ENCODE results near the gene OLFML1. TPM values are rescaled to one million over a fixed set of nuclear protein-coding genes. Genes with fewer than 3 reads are reported as not detected.

OLFML1 gene
- total RNA-seq (ENCODE audit: unreplicated experiment) = not detected
- long read RNA-seq = 0 reads

DNA sequence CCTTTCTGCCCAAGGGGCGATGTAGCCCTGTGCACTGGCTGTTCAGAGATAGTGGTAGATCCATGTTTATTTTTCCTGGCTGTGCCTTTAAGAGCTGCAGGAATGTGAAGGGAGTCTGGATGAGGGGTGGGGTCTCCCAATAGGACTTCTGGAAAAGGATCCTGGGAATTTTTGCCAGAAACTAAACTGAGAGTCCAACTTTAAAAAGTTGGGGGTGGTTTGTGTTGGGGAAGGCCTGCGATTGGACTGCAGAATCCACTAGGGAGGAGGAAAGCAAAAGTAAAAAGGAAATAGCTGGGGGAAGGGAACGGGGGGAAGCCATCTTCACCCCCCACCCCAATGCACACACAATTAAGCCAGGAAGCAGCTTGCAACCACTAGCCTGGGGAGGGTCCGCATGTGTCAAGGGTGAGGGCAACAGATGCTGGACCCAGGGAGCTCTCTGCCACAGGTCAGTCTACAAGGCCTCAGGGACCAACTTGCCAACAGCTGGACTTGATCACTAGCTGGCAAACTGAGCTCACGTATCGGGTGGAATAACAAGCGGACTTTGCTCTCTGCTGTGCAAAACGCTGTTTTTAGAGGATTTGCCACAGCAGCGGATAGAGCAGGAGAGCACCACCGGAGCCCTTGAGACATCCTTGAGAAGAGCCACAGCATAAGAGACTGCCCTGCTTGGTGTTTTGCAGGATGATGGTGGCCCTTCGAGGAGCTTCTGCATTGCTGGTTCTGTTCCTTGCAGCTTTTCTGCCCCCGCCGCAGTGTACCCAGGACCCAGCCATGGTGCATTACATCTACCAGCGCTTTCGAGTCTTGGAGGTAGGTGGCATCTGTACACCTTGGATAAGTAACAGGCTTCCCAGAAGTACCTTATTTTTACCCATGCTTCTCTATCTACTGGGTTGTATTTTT, at the start of gene OLFML1:
TSS of gene OLFML1 (plus strand) at position 321 of the 912 bp plus-strand sequence. CDS start at position 691, 370 bp downstream.
- no peak for DNase-seq
- Mint-ChIP-seq H3K9me3 (ENCODE audit: unreplicated experiment) (no peaks in the 10 kb centered on the region), H3K36me3 (ENCODE audit: unreplicated experiment) (no peaks in the 10 kb centered on the region), H3K27me3 (ENCODE audit: unreplicated experiment) (no peaks in the 10 kb centered on the region), H3K27ac (ENCODE audit: unreplicated experiment) (no peak within 1 kb of the TSS), H3K4me1 (ENCODE audit: low read depth, unreplicated experiment) (no peaks in the 10 kb centered on the region), H3K4me3 (ENCODE audit: unreplicated experiment) (no peak within 1 kb of the TSS)
- TF ChIP-seq, protein P1, sequence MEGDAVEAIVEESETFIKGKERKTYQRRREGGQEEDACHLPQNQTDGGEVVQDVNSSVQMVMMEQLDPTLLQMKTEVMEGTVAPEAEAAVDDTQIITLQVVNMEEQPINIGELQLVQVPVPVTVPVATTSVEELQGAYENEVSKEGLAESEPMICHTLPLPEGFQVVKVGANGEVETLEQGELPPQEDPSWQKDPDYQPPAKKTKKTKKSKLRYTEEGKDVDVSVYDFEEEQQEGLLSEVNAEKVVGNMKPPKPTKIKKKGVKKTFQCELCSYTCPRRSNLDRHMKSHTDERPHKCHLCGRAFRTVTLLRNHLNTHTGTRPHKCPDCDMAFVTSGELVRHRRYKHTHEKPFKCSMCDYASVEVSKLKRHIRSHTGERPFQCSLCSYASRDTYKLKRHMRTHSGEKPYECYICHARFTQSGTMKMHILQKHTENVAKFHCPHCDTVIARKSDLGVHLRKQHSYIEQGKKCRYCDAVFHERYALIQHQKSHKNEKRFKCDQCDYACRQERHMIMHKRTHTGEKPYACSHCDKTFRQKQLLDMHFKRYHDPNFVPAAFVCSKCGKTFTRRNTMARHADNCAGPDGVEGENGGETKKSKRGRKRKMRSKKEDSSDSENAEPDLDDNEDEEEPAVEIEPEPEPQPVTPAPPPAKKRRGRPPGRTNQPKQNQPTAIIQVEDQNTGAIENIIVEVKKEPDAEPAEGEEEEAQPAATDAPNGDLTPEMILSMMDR (IDR thresholded peaks at IDR 0.05; ENCODE audit: partially characterized antibody, unreplicated experiment) = no peak

DNA sequence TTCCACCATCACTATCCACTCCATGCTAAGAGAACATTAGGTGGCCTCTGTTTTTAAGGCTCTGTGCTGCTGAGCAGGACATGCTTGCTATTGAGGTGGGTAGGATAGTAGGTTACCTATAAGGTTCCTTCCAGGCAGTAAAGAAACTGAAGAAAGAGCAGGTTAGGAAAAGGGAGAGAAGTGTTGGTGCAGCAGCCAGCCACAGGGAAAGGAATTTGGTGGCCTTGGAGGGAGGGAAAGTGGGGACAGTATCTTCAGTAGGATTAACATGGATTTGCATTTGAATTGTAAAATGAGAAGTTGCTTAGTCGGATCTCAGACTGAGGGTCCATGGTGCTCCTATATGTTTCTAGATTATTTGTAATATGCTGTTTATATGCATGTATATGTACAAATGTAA, 49.2 kb upstream of the OLFML1 start:
- Mint-ChIP-seq H3K27me3 (ENCODE audit: unreplicated experiment) (no peaks in the 10 kb centered on the region), H3K27ac (ENCODE audit: unreplicated experiment) (no peak overlapping the region), H3K4me3 (ENCODE audit: unreplicated experiment) (no peak overlapping the region), H3K9me3 (ENCODE audit: unreplicated experiment) (peaks cover 1% of the 10 kb centered on the region), H3K4me1 (ENCODE audit: low read depth, unreplicated experiment) (no peaks in the 10 kb centered on the region), H3K36me3 (ENCODE audit: unreplicated experiment) (peaks cover 6% of the 10 kb centered on the region)
- no peak for DNase-seq
- TF ChIP-seq, protein P1 (IDR thresholded peaks at IDR 0.05; ENCODE audit: partially characterized antibody, unreplicated experiment) = no peak

DNA sequence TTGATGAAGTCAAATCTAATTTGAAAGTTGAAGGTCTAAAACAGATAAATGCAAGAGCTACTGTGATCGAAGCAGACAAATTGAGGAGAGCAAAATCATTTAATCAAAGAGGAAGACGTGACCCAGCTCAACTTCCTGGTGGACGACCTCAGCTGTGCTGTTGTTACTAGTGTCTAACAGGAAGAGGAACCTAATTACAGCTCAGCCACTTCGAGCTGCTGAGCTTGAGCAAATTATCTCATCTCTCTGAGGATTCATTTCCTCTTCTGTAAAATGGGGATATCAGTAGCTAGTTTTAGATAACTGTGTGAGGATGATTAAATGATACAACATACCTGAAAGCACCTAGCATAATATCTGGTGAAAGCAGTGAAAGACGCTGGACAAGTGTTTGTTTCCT, 48.6 kb upstream of the OLFML1 start:
- no peaks in the 10 kb centered on the region for H3K4me1 Mint-ChIP-seq (ENCODE audit: low read depth, unreplicated experiment)
- TF ChIP-seq, protein P1 (IDR thresholded peaks at IDR 0.05; ENCODE audit: partially characterized antibody, unreplicated experiment) = no peak
- no peak overlapping the region for H3K4me3 Mint-ChIP-seq (ENCODE audit: unreplicated experiment)
- H3K36me3 Mint-ChIP-seq (ENCODE audit: unreplicated experiment) = peaks cover 6% of the 10 kb centered on the region
- H3K27me3 Mint-ChIP-seq (ENCODE audit: unreplicated experiment) = no peaks in the 10 kb centered on the region
- DNase-seq = no peak
- H3K27ac Mint-ChIP-seq (ENCODE audit: unreplicated experiment) = no peak overlapping the region
- H3K9me3 Mint-ChIP-seq (ENCODE audit: unreplicated experiment) = peaks cover 1% of the 10 kb centered on the region

DNA sequence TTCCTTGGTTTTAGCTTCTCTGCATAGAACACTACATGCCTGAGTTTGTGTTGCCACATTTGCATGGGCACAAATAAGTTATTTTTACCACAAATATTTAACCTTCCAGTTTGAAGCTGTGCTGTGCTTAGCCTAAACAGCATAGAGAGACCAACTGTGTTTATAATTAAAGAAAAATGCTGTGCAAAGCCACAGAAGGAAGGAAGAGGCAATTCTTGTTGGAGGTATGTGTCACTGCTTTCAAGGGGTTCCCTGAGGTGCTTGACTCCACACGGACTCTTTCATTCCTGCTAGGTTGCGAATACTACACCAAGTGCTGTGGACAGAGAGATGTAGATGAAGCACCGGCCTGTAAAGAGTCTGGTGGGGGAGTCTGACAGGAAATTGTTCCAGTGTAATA, 47.6 kb upstream of the OLFML1 start:
- Mint-ChIP-seq H3K27ac (ENCODE audit: unreplicated experiment) (no peak overlapping the region), H3K4me1 (ENCODE audit: low read depth, unreplicated experiment) (no peaks in the 10 kb centered on the region), H3K36me3 (ENCODE audit: unreplicated experiment) (peaks cover 6% of the 10 kb centered on the region), H3K9me3 (ENCODE audit: unreplicated experiment) (peaks cover 1% of the 10 kb centered on the region), H3K4me3 (ENCODE audit: unreplicated experiment) (no peak overlapping the region), H3K27me3 (ENCODE audit: unreplicated experiment) (no peaks in the 10 kb centered on the region)
- TF ChIP-seq, protein P1 (IDR thresholded peaks at IDR 0.05; ENCODE audit: partially characterized antibody, unreplicated experiment) = no peak
- DNase-seq = no peak

DNA sequence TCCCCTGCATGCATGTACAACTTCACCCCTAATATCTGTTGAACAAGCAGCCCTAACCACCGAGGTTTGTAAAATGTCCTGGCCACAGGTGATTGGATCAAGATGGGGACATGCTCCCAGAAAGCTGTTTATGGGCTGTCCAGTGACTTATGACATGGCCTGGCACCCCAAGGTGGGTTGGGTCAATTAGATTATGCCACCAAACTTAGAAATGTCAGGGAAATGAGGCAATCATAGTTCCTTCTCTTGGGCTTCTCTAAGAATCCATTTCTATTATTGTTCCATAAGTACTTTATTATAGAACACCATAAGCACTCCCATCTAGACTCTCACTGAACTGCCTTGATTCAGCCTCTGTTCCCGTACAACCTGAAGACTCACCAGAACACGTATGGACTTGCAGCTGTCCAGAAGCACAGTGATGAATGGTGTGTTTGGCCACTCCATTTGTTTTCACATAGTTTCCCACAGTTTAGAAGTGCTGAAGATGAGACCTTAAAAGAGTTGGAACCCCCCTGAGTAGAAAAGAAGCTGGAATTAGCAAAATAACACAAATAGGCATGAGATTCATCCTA, 45.5 kb upstream of the OLFML1 start:
- Mint-ChIP-seq H3K4me3 (ENCODE audit: unreplicated experiment) (no peak overlapping the region), H3K4me1 (ENCODE audit: low read depth, unreplicated experiment) (peaks cover 2% of the 10 kb centered on the region), H3K27ac (ENCODE audit: unreplicated experiment) (no peak overlapping the region), H3K27me3 (ENCODE audit: unreplicated experiment) (no peaks in the 10 kb centered on the region), H3K9me3 (ENCODE audit: unreplicated experiment) (no peaks in the 10 kb centered on the region), H3K36me3 (ENCODE audit: unreplicated experiment) (peaks cover 6% of the 10 kb centered on the region)
- TF ChIP-seq, protein P1 (IDR thresholded peaks at IDR 0.05; ENCODE audit: partially characterized antibody, unreplicated experiment) = no peak
- no peak for DNase-seq

All from glutamatergic neuron (in vitro differentiated cells).